T47D (cell line): ENCODE measurements around the gene IPO13.
A peak's percentile ranks its signal among the peaks of the same experiment; 100 is the strongest.

Experiments used
- DNase-seq, 2 experiments: peaks; one replicate each; pipeline versions ENCODE4 v3.0.0 to v3.0.0-alpha.2; 2011 to 2012; ENCODE audit warnings: low read depth in 1 of 2, low spot score in 1 of 2
- JUND ChIP-seq: IDR thresholded peaks from 2 replicates; pipeline ENCODE4 v1.6.1; 2012; ENCODE audit warnings: low read depth
- in situ Hi-C: cut with HindIII; loops from 2 replicates; pipeline ENCODE4 v1.10.0; 2016; ENCODE audit warnings: low sequenced_read_pairs, low pct_unique_long_range_greater_than_20kb

The IPO13 gene

GRCh38 chr1:43961692-43962091, 14.9 kb downstream of the IPO13 start:
- in situ Hi-C loops, result no loop called here
- DNase-seq, result no peak
- TF ChIP-seq JUND, result no peak

GRCh38 chr1:43962324-43962723, 15.6 kb downstream of the IPO13 start:
- DNase-seq, result no peak
- TF ChIP-seq JUND, result no peak
- in situ Hi-C loops, result no loop called here

GRCh38 chr1:43963006-43963405, 16.3 kb downstream of the IPO13 start:
- in situ Hi-C loops, result no loop called here
- no peak for TF ChIP-seq JUND
- no peak for DNase-seq

- TF ChIP-seq JUND, result no peak
- DNase-seq, result no peak
- in situ Hi-C loops, result no loop called here
Observed at GRCh38 chr1:43963890-43964289, 17.1 kb downstream of the IPO13 start.

GRCh38 chr1:43965316-43965715, 18.6 kb downstream of the IPO13 start:
- no peak for TF ChIP-seq JUND
- in situ Hi-C loops, result no loop called here
- no peak for DNase-seq

- DNase-seq, result peak in 1 of 2 experiments; percentile 69
- TF ChIP-seq JUND, result no peak
- in situ Hi-C loops, result no loop called here
Observed at GRCh38 chr1:43968348-43968948, 21.7 kb downstream of the IPO13 start.

GRCh38 chr1:43969416-43969745, 22.6 kb downstream of the IPO13 start:
- in situ Hi-C loops, result no loop called here
- TF ChIP-seq JUND, result no peak
- DNase-seq, result no peak

GRCh38 chr1:43969746-43970466, 23.2 kb downstream of the IPO13 start, which contains the start of gene DPH2:
TSS of gene DPH2 (plus strand) at chr1:43970010. CDS start at chr1:43970176, 166 bp downstream.
- no peak for TF ChIP-seq JUND
- in situ Hi-C loops, result no loop called here
- peak; percentile 95 for DNase-seq

- in situ Hi-C loops, result no loop called here
- DNase-seq, result no peak
Observed at GRCh38 chr1:43970502-43970901, 23.8 kb downstream of the IPO13 start.

GRCh38 chr1:43970911-43971310, 24.2 kb downstream of the IPO13 start:
- TF ChIP-seq JUND, result no peak
- in situ Hi-C loops, result no loop called here
- DNase-seq, result no peak

More at GRCh38 chr1:43970502-43970901, 23.8 kb downstream of the IPO13 start:
- TF ChIP-seq JUND, result no peak

GRCh38 chr1:43971336-43971980, 24.7 kb downstream of the IPO13 start:
- no peak for DNase-seq
- no peak for TF ChIP-seq JUND
- in situ Hi-C loops, result no loop called here

GRCh38 chr1:43973981-43974442, 27.3 kb downstream of the IPO13 start:
- no peak for TF ChIP-seq JUND
- in situ Hi-C loops, result no loop called here
- DNase-seq, result no peak
